Trophoblast cell (in vitro differentiated cells and primary cell): ENCODE results near the gene ABLIM1.

ENCODE experiments used
- DNase-seq, 2 donors: peaks; one replicate each; pipeline ENCODE4 v3.0.0-alpha.2; 2016
- H2AFZ ChIP-seq: 2 replicates; pipeline ENCODE4 v1.6.1; 2013; ENCODE audit warnings: low read length, moderate library complexity, mild to moderate bottlenecking; ENCODE audit not compliant: insufficient read depth, poor library complexity
- H2AK5ac ChIP-seq: 2 replicates; pipeline ENCODE4 v1.6.1; 2013; ENCODE audit warnings: mild to moderate bottlenecking, low read length
- H2BK120ac ChIP-seq: 2 replicates; pipeline ENCODE4 v1.6.1; 2013; ENCODE audit warnings: low read length, mild to moderate bottlenecking, moderate library complexity; ENCODE audit not compliant: insufficient read depth, poor library complexity
- H2BK12ac ChIP-seq: 2 replicates; pipeline ENCODE4 v1.6.1; 2013; ENCODE audit warnings: mild to moderate bottlenecking, low read length, moderate library complexity
- H2BK5ac ChIP-seq: 2 replicates; pipeline ENCODE4 v1.6.1; 2013; ENCODE audit warnings: low read length, low read depth, moderate library complexity, mild to moderate bottlenecking; ENCODE audit not compliant: poor library complexity
- H3K14ac ChIP-seq: 2 replicates; pipeline ENCODE4 v1.6.1; 2013; ENCODE audit warnings: mild to moderate bottlenecking, low read length
- H3K18ac ChIP-seq: 2 replicates; pipeline ENCODE4 v1.6.1; 2013; ENCODE audit warnings: mild to moderate bottlenecking, low read length
- H3K23ac ChIP-seq: 2 replicates; pipeline ENCODE4 v1.6.1; 2013; ENCODE audit warnings: low read length
- H3K27ac ChIP-seq: 2 replicates; pipeline ENCODE4 v1.5.1; 2013; ENCODE audit warnings: low read depth, mild to moderate bottlenecking, inconsistent platforms, low read length, moderate library complexity
- H3K27me3 ChIP-seq: 2 replicates; pipeline ENCODE4 v1.6.1; 2013; ENCODE audit warnings: inconsistent platforms, mild to moderate bottlenecking, low read length, moderate library complexity; ENCODE audit not compliant: insufficient read depth
- H3K36me3 ChIP-seq, 2 experiments: 1 replicate in 1 of 2; 2 replicates in 1 of 2; pipeline ENCODE4 v1.6.1; 2013; ENCODE audit warnings: low read length in 2 of 2, mild to moderate bottlenecking in 2 of 2, moderate library complexity in 1 of 2; ENCODE audit not compliant: insufficient read depth in 2 of 2, control insufficient read depth in 1 of 2
- H3K4ac ChIP-seq: 2 replicates; pipeline ENCODE4 v1.6.1; 2013; ENCODE audit warnings: low read depth, mild to moderate bottlenecking, low read length, moderate library complexity
- H3K4me1 ChIP-seq, 2 experiments: 1 replicate in 1 of 2; 2 replicates in 1 of 2; pipeline ENCODE4 v1.6.1; 2013; ENCODE audit warnings: low read length in 2 of 2, mild to moderate bottlenecking in 2 of 2, moderate library complexity in 1 of 2; ENCODE audit not compliant: insufficient read depth in 2 of 2, control insufficient read depth in 1 of 2
- H3K4me2 ChIP-seq: 2 replicates; pipeline ENCODE4 v1.6.1; 2013; ENCODE audit warnings: inconsistent platforms, mild to moderate bottlenecking, low read length, moderate library complexity
- H3K4me3 ChIP-seq: 2 replicates; pipeline ENCODE4 v1.5.1; 2013; ENCODE audit warnings: mild to moderate bottlenecking, low read depth, low read length, inconsistent platforms
- H3K79me1 ChIP-seq: one replicate; pipeline ENCODE4 v1.6.1; 2013; ENCODE audit warnings: low read length
- H3K79me2 ChIP-seq: 2 replicates; pipeline ENCODE4 v1.6.1; 2013; ENCODE audit warnings: low read length, mild to moderate bottlenecking; ENCODE audit not compliant: control insufficient read depth, insufficient read depth, poor library complexity
- H3K9ac ChIP-seq: 2 replicates; pipeline ENCODE4 v1.6.1; 2013; ENCODE audit warnings: mild to moderate bottlenecking, low read length
- H3K9me3 ChIP-seq: 2 replicates; pipeline ENCODE4 v1.6.1; 2013; ENCODE audit warnings: low read depth, mild to moderate bottlenecking, control low read depth, inconsistent platforms, low read length; ENCODE audit not compliant: insufficient read depth
- H4K12ac ChIP-seq: 2 replicates; pipeline ENCODE4 v1.6.1; 2013; ENCODE audit warnings: low read depth, mild to moderate bottlenecking, low read length, moderate library complexity
- H4K8ac ChIP-seq: 2 replicates; pipeline ENCODE4 v1.6.1; 2013; ENCODE audit warnings: low read depth, mild to moderate bottlenecking, low read length, moderate library complexity
- H4K91ac ChIP-seq: one replicate; pipeline ENCODE4 v1.6.1; 2013; ENCODE audit warnings: low read depth, mild to moderate bottlenecking, low read length, moderate library complexity
- WGBS: extraction: QIAGEN DNeasy Blood & Tissue Kit; methylation state at CpG from one replicate; pipeline ENCODE4 v1.1.7; 2013; ENCODE audit warnings: missing lambda C conversion rate; ENCODE audit not compliant: insufficient read length, insufficient coverage; ENCODE audit errors: extremely low coverage; 5-methylcytosine and 5-hydroxymethylcytosine counted together

The ABLIM1 gene

DNA sequence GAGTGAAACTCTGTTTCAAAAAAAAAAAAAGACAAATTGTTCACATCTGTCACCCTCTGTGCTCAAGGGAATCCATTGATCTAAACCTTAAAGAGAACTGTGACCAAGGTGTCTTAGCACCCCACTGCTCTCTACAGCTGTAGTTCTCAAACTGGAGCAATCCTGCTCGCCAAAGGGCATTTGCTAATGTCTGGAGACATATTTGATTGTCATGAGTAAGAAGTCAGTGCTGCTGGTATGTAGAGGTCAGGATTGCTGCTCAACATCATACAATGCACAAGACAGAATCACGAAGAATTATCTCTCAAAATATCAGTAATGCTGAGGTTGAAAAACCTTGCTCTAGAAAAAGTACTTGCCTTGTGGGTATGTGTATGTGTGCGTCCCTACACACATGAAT, 30.0 kb downstream of the ABLIM1 start:
- peaks cover 7% of the 10 kb centered on the region for H3K79me1 ChIP-seq
- H4K91ac ChIP-seq, result no peak overlapping the region
- H3K4me1 ChIP-seq, result peaks cover 15 to 28% of the 10 kb centered on the region in 2 experiments
- H3K27ac ChIP-seq, result no peak overlapping the region
- no peak overlapping the region for H3K9ac ChIP-seq
- no peak overlapping the region for H4K12ac ChIP-seq
- no peak overlapping the region for H3K4ac ChIP-seq
- no peak overlapping the region for H4K8ac ChIP-seq
- H2AFZ ChIP-seq, result no peak overlapping the region
- H3K4me2 ChIP-seq, result no peak overlapping the region
- no peak overlapping the region for H3K23ac ChIP-seq
- H3K36me3 ChIP-seq, result no peaks in the 10 kb centered on the region
- no peak overlapping the region for H3K4me3 ChIP-seq
- no peaks in the 10 kb centered on the region for H3K9me3 ChIP-seq
- no peaks in the 10 kb centered on the region for H3K79me2 ChIP-seq
- H3K18ac ChIP-seq, result no peak overlapping the region
- no peak overlapping the region for H2BK5ac ChIP-seq
- H3K14ac ChIP-seq, result no peak overlapping the region
- H2BK120ac ChIP-seq, result no peak overlapping the region
- H2AK5ac ChIP-seq, result no peak overlapping the region
- DNase-seq, result peak; percentile 71 to 85
- no peak overlapping the region for H2BK12ac ChIP-seq
- WGBS, result no CpG with 5 or more reads among the region's 3 CpGs
- H3K27me3 ChIP-seq, result no peaks in the 10 kb centered on the region

DNA sequence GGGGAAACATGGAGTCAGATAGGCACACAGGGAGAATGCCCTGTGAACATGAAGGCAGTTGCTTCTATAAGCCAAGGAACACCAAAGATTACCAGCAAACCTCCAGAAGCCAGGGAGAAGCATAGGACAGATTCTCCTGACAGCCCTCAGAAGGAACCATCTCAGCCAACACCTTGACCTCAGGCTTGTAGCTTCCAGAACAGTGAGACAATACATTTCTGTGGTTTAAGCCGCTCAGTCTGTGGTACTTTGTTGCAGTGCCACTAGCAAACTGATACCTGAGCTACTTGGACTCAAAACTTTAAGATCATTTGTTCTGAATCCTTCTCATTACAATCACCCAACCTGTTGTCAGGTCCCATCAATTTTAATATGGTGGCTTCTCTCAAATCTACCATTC, 31.2 kb downstream of the ABLIM1 start:
- no peak overlapping the region for H3K18ac ChIP-seq
- no peak overlapping the region for H3K9ac ChIP-seq
- no peak overlapping the region for H3K27ac ChIP-seq
- no peak overlapping the region for H3K23ac ChIP-seq
- H3K4me3 ChIP-seq, result no peak overlapping the region
- no peak overlapping the region for H4K12ac ChIP-seq
- no peak overlapping the region for H4K91ac ChIP-seq
- H3K14ac ChIP-seq, result no peak overlapping the region
- H3K36me3 ChIP-seq, result no peaks in the 10 kb centered on the region
- DNase-seq, result peak; percentile 75 to 82
- no CpG with 5 or more reads among the region's 1 CpG for WGBS
- no peak overlapping the region for H2BK12ac ChIP-seq
- H4K8ac ChIP-seq, result no peak overlapping the region
- no peak overlapping the region for H2AK5ac ChIP-seq
- no peak overlapping the region for H3K4ac ChIP-seq
- no peak overlapping the region for H2BK120ac ChIP-seq
- no peak overlapping the region for H2AFZ ChIP-seq
- no peak overlapping the region for H2BK5ac ChIP-seq
- no peaks in the 10 kb centered on the region for H3K79me2 ChIP-seq
- H3K9me3 ChIP-seq, result no peaks in the 10 kb centered on the region
- peaks cover 3% of the 10 kb centered on the region for H3K79me1 ChIP-seq
- H3K4me1 ChIP-seq, result peaks cover 8 to 22% of the 10 kb centered on the region in 2 experiments
- H3K27me3 ChIP-seq, result no peaks in the 10 kb centered on the region
- no peak overlapping the region for H3K4me2 ChIP-seq

DNA sequence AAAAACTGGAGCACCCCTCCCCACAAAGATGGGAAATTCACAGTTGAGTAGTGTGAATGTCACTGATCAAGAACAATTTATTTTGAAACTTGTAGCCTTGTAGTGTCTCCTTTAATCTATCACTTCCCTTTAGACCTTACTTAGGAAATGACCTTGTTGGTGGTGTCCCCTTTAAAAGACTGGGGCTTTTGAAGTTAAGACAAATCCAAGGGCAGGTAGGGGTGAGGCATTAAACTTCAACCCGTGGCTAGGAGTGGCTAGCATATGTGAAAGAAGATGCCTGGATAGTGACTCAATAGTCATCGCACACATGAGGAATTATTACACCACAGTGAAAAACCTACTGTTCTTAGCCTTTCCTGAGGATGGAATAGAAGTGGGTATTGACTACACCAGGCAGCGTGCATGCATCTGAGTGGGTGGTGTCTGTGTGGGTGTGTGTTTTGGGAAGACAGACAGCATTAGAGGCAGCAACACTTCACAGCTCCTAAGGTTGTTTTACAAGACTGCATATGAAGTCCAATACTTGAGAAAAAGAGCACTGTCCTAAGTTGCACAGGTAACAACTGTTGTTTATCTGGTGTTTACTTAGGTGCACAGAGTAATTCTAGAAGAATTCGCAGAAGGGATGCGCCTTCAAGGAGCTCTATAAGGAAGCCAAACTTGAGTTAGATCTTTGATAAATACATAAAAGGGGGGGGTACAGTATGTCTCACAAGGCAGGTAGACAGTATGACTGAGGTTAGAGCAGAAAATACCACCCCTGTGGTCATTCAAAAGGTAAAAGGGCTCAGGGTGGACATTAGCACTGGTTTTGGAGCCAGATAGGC, 32.9 kb downstream of the ABLIM1 start:
- Histone ChIP-seq H3K4ac (no peak overlapping the region), H2BK5ac (no peak overlapping the region), H3K79me1 (no peaks in the 10 kb centered on the region), H2BK120ac (no peak overlapping the region), H3K27me3 (no peaks in the 10 kb centered on the region), H3K18ac (no peak overlapping the region), H2AFZ (no peak overlapping the region), H2BK12ac (no peak overlapping the region), H4K12ac (no peak overlapping the region), H3K23ac (no peak overlapping the region), H3K79me2 (no peaks in the 10 kb centered on the region), H3K4me2 (no peak overlapping the region), H3K4me3 (no peak overlapping the region), H3K4me1 (peaks cover 5 to 16% of the 10 kb centered on the region in 2 experiments), H3K36me3 (no peaks in the 10 kb centered on the region), H4K91ac (no peak overlapping the region), H3K27ac (no peak overlapping the region), H4K8ac (no peak overlapping the region), H3K14ac (no peak overlapping the region), H3K9me3 (no peaks in the 10 kb centered on the region), H2AK5ac (no peak overlapping the region), H3K9ac (no peak overlapping the region)
- peak; percentile 35 to 73 for DNase-seq
- no CpG with 5 or more reads among the region's 5 CpGs for WGBS

DNA sequence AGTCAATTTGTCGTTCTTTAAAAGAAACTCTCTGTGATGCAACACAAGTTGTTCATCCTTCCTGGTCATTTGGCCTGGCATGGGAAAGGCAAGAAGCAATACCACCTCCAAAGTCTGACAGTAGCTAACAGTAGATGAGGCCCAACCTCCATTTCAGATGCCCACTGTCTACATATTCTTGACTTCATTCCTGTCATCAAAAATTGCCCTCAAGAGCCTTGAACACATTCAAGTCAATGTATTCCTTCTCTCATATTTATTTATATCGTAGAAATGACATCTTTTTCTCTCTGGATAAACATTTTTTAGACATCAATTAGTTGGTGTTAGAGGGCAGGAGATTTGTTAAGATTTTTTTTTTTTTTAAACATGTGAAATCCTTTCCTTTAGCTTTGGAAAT, 33.7 kb downstream of the ABLIM1 start:
- H4K8ac ChIP-seq, result no peak overlapping the region
- H2AFZ ChIP-seq, result no peak overlapping the region
- no peak overlapping the region for H4K91ac ChIP-seq
- no peaks in the 10 kb centered on the region for H3K27me3 ChIP-seq
- H3K79me2 ChIP-seq, result no peaks in the 10 kb centered on the region
- peaks cover 5 to 16% of the 10 kb centered on the region in 2 experiments for H3K4me1 ChIP-seq
- H4K12ac ChIP-seq, result no peak overlapping the region
- H3K9me3 ChIP-seq, result no peaks in the 10 kb centered on the region
- H3K36me3 ChIP-seq, result no peaks in the 10 kb centered on the region
- H2BK5ac ChIP-seq, result no peak overlapping the region
- H3K4me3 ChIP-seq, result no peak overlapping the region
- DNase-seq, result no peak
- no peak overlapping the region for H3K18ac ChIP-seq
- no CpG with 5 or more reads among the region's 2 CpGs for WGBS
- H3K27ac ChIP-seq, result no peak overlapping the region
- no peak overlapping the region for H2BK120ac ChIP-seq
- no peak overlapping the region for H2AK5ac ChIP-seq
- no peak overlapping the region for H3K14ac ChIP-seq
- H3K4me2 ChIP-seq, result no peak overlapping the region
- no peak overlapping the region for H3K9ac ChIP-seq
- H3K79me1 ChIP-seq, result no peaks in the 10 kb centered on the region
- no peak overlapping the region for H2BK12ac ChIP-seq
- no peak overlapping the region for H3K4ac ChIP-seq
- H3K23ac ChIP-seq, result no peak overlapping the region
